NT2/D1 (cell line): Measurements from ENCODE around the gene NSD2.

Source experiments
- SUZ12 ChIP-seq: IDR thresholded peaks from 2 replicates; pipeline ENCODE4 v1.6.1; 2011; ENCODE audit not compliant: insufficient read length, insufficient read depth; ENCODE audit errors: extremely low read depth
- YY1 ChIP-seq: IDR thresholded peaks from 2 replicates; pipeline ENCODE4 v1.6.1; 2011; ENCODE audit not compliant: insufficient read length, insufficient read depth
- ZNF274 ChIP-seq: IDR thresholded peaks from 2 replicates; pipeline ENCODE4 v1.6.1; 2011; ENCODE audit warnings: mild to moderate bottlenecking, low read depth, low read length

DNA sequence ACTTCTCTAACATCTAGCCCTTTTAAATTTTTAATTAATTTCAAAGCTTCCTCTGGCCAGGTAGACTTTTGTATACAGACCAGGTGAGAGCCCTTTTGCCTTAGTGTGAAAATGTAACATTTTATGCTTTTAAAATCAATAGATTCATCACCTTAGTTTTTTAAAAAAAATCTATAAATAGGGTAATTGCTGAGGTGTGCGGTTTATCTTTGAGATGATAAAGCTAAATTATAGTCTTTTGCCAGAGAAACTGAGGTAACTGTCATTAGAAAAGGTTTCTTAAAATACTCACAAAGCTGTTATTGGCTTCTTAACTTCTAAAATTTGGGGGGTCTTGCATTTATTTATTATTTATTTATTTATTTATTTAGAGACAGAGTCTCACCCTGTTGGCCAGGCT lies 74.7 kb downstream of the NSD2 start:
- TF ChIP-seq ZNF274 (no peak), SUZ12 (no peak), YY1 (no peak)
